OCI-LY7 (cell line): ENCODE data around the gene ENOPH1. TPM values are rescaled to one million over a fixed set of nuclear protein-coding genes. Genes with fewer than 3 reads are reported as not detected.

ENCODE experiments used
- BruUV-seq: library from RNA; stranded (reverse); fragments of 400-500 nt; replicated peaks from 2 replicates; lab custom pipeline; 2021; lab: Mats Ljungman, UMichigan
- CTCF ChIA-PET: fragments of 300-600 bp; sonication (Branson Sonifier 250); formaldehyde crosslinking; loops from one replicate; lab custom pipeline; 2022; ENCODE audit warnings: antibody characterized with exemption; ENCODE audit not compliant: unreplicated experiment; lab: Charles Lee
- POLR2A ChIA-PET: fragments of 300-600 bp; sonication (Branson Sonifier 250); formaldehyde crosslinking; loops from one replicate; lab custom pipeline; 2022; ENCODE audit warnings: antibody characterized with exemption; lab: Charles Lee
- DNase-seq: peaks from one replicate; pipeline ENCODE4 v3.0.0-alpha.2; 2015; ENCODE audit warnings: low spot score
- H2AFZ ChIP-seq: fragments of 200-600 bp; sonication (generic), shearing (Covaris generic); 2 replicates; pipeline ENCODE4 v1.6.1; 2014; ENCODE audit warnings: mild to moderate bottlenecking, antibody characterized with exemption, low read length, moderate library complexity
- H3K27ac ChIP-seq: fragments of 200-600 bp; sonication (generic); 2 replicates; pipeline ENCODE4 v1.5.1; 2014; ENCODE audit warnings: mixed run types, low read depth, mild to moderate bottlenecking, moderate library complexity, low read length, inconsistent platforms; ENCODE audit not compliant: poor library complexity, severe bottlenecking
- H3K36me3 ChIP-seq: fragments of 200-600 bp; sonication (generic); 2 replicates; pipeline ENCODE4 v1.6.1; 2014; ENCODE audit warnings: mild to moderate bottlenecking, antibody characterized with exemption, low read length, moderate library complexity, mixed read lengths; ENCODE audit not compliant: insufficient read depth
- H3K4me1 ChIP-seq: fragments of 200-600 bp; sonication (generic); 2 replicates; pipeline ENCODE4 v1.5.1; 2014; ENCODE audit warnings: mild to moderate bottlenecking, low read length; ENCODE audit not compliant: insufficient read depth, poor library complexity, severe bottlenecking
- H3K4me2 ChIP-seq: fragments of 200-600 bp; sonication (generic); 2 replicates; pipeline ENCODE4 v1.6.1; 2014; ENCODE audit warnings: mild to moderate bottlenecking, low read length
- H3K4me3 ChIP-seq: fragments of 200-600 bp; sonication (generic); 2 replicates; pipeline ENCODE4 v1.5.1; 2014; ENCODE audit warnings: mild to moderate bottlenecking, low read depth, low read length; ENCODE audit not compliant: poor library complexity, severe bottlenecking
- H3K79me2 ChIP-seq: fragments of 200-600 bp; sonication (generic); 2 replicates; pipeline ENCODE4 v1.6.1; 2016; ENCODE audit warnings: low read depth, mild to moderate bottlenecking, low read length, moderate library complexity, mixed read lengths; ENCODE audit not compliant: insufficient read depth
- H3K9me2 ChIP-seq: fragments of 200-600 bp; sonication (generic); 2 replicates; pipeline ENCODE4 v1.6.1; 2016; ENCODE audit warnings: mild to moderate bottlenecking, low read length, mixed read lengths; ENCODE audit not compliant: insufficient read depth
- H3K9me3 ChIP-seq: fragments of 200-600 bp; sonication (generic); 2 replicates; pipeline ENCODE4 v1.6.1; 2014; ENCODE audit warnings: mild to moderate bottlenecking, mixed run types, low read length, mixed read lengths
- H4K20me1 ChIP-seq: fragments of 200-600 bp; sonication (generic); 2 replicates; pipeline ENCODE4 v1.6.1; 2014; ENCODE audit warnings: mild to moderate bottlenecking, antibody characterized with exemption, low read length, moderate library complexity, mixed read lengths; ENCODE audit not compliant: insufficient read depth
- EZH2phosphoT487 ChIP-seq: fragments of 200-600 bp; sonication (generic); IDR thresholded peaks from 2 replicates; pipeline ENCODE4 v1.6.1; 2018; ENCODE audit warnings: low read depth, borderline replicate concordance, mild to moderate bottlenecking, mixed run types, antibody characterized with exemption, low read length, moderate library complexity, mixed read lengths
- intact Hi-C: fragments of 100-400 bp; cut with micrococcal nuclease; formaldehyde crosslinking; loops from one replicate; pipeline ENCODE4 v1.10.0; 2022; ENCODE audit not compliant: unreplicated experiment
- total RNA-seq, 2 experiments: library from RNA; depleted of rRNA in 1 of 2; stranded (reverse); fragments of >200 nt in 1 of 2; shearing (Covaris generic) in 1 of 2; gene quantifications; 2 replicates each; pipeline ENCODE4 v1.2.3, GENCODE V29; 2014 to 2022
- TF ChIP-seq, protein P1 (sequence below): fragments of 200-600 bp; sonication (generic); conservative IDR thresholded peaks from 2 replicates; pipeline ENCODE4 v1.5.1; 2014; ENCODE audit warnings: mild to moderate bottlenecking, antibody characterized with exemption, low read length, moderate library complexity, mixed read lengths

The ENOPH1 gene
- total RNA-seq, 2 experiments from 2014 or later: 58.7 to 70.2 TPM

DNA sequence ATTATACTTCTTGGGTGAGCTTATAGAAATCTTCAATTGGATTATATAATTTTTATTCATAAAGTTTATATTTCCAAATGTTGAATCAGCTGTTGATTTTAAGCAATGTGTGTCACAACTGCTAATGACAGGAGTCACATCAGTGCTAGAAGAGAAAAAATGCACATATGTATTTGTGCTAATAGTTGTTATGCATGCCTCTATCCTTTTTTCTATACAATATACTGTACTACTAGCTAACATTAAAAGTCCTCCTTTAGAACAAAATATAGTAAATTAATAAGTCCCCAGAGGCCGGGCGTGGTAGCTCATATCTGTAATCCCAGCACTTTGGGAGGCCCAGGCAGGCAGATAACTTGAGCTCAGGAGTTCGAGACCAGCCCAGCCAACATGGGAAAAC, 32.9 kb upstream of the ENOPH1 start:
- Histone ChIP-seq H3K4me1 (no peaks in the 10 kb centered on the region), H3K9me2 (no peaks in the 10 kb centered on the region), H4K20me1 (no peaks in the 10 kb centered on the region), H3K36me3 (no peaks in the 10 kb centered on the region), H3K4me2 (no peak overlapping the region), H3K27ac (no peak overlapping the region), H3K4me3 (no peak overlapping the region), H3K79me2 (no peaks in the 10 kb centered on the region), H2AFZ (no peak overlapping the region), H3K9me3 (no peaks in the 10 kb centered on the region)
- BruUV-seq: no TSS peak
- no peak for TF ChIP-seq EZH2phosphoT487
- TF ChIP-seq, protein P1, sequence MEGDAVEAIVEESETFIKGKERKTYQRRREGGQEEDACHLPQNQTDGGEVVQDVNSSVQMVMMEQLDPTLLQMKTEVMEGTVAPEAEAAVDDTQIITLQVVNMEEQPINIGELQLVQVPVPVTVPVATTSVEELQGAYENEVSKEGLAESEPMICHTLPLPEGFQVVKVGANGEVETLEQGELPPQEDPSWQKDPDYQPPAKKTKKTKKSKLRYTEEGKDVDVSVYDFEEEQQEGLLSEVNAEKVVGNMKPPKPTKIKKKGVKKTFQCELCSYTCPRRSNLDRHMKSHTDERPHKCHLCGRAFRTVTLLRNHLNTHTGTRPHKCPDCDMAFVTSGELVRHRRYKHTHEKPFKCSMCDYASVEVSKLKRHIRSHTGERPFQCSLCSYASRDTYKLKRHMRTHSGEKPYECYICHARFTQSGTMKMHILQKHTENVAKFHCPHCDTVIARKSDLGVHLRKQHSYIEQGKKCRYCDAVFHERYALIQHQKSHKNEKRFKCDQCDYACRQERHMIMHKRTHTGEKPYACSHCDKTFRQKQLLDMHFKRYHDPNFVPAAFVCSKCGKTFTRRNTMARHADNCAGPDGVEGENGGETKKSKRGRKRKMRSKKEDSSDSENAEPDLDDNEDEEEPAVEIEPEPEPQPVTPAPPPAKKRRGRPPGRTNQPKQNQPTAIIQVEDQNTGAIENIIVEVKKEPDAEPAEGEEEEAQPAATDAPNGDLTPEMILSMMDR: no peak
- ChIA-PET CTCF (interaction anchor here (0.5 kb wide), 1 partner anchor 403 kb away, joined by 3 read pairs; no protein-coding TSS in a partner anchor), POLR2A (interaction anchor here (0.6 to 1.2 kb wide), 4 partner anchors 9 to 418 kb away, joined by 3 to 8 read pairs (median 4); no protein-coding TSS in a partner anchor)
- intact Hi-C loops: no loop called here
- no peak for DNase-seq

DNA sequence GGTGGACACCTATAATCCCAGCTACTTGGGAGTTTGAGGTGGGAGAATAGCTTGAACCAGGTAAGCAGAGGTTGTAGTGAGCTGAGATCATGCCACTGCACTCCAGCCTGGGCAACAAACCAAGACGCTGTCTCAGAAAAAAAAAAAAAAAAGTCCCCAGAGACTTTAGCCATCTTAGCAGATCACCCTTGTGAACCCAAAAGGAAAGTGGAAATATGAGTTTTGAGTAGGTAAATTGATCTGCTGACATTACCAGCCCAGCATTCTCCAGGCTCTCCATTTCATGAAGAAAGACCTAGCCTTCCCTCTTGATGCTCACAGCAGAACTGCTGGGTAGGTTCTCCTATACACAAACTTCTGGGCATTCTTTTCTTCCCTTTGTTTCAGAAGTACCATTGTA, 32.1 kb upstream of the ENOPH1 start:
- POLR2A ChIA-PET: interaction anchor here (0.7 to 1.2 kb wide), 2 partner anchors 11 to 31 kb away, joined by 4 to 8 read pairs; no protein-coding TSS in a partner anchor

DNA sequence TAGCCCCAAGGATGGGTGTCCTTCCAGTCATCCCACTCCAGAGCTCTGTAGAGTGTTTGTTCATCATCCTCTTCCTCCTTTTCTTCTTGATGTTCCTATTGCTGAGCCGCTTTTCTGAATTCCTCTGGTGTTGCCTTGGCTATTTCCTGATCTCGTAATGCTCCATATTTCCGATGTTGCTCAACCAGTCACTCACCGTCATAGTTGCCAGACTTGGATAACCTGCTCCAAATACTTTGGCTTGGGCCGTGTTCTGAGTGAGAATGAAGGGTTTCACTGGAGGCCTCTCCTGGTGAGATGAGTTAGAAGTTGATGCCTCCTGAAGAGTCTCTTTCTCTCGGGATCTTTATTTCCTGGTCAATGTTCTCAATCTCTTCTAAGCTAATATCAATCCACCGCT, 28.8 kb upstream of the ENOPH1 start:
- no peaks in the 10 kb centered on the region for H3K79me2 ChIP-seq
- ChIA-PET POLR2A (interaction anchor here (0.5 kb wide), 1 partner anchor 13 kb away, joined by 3 read pairs; no protein-coding TSS in a partner anchor), CTCF (no interaction called here)
- no peak overlapping the region for H2AFZ ChIP-seq
- BruUV-seq: no TSS peak
- H3K9me3 ChIP-seq: no peaks in the 10 kb centered on the region
- TF ChIP-seq EZH2phosphoT487: no peak
- H3K36me3 ChIP-seq: no peaks in the 10 kb centered on the region
- H3K4me3 ChIP-seq: no peak overlapping the region
- no peaks in the 10 kb centered on the region for H4K20me1 ChIP-seq
- no peaks in the 10 kb centered on the region for H3K9me2 ChIP-seq
- no peaks in the 10 kb centered on the region for H3K4me1 ChIP-seq
- no peak overlapping the region for H3K27ac ChIP-seq
- DNase-seq: no peak
- intact Hi-C loops: no loop called here
- no peak overlapping the region for H3K4me2 ChIP-seq

More for the DNA sequence above, 32.1 kb upstream of the ENOPH1 start:
- no peak overlapping the region for H3K4me2 ChIP-seq
- DNase-seq: no peak
- CTCF ChIA-PET: no interaction called here
- H2AFZ ChIP-seq: no peak overlapping the region
- no peaks in the 10 kb centered on the region for H3K9me2 ChIP-seq
- no TSS peak for BruUV-seq
- no peaks in the 10 kb centered on the region for H3K4me1 ChIP-seq
- H4K20me1 ChIP-seq: no peaks in the 10 kb centered on the region
- no peak overlapping the region for H3K27ac ChIP-seq
- no peak overlapping the region for H3K4me3 ChIP-seq
- TF ChIP-seq, protein P1: no peak
- TF ChIP-seq EZH2phosphoT487: no peak
- H3K9me3 ChIP-seq: no peaks in the 10 kb centered on the region
- intact Hi-C loops: no loop called here
- no peaks in the 10 kb centered on the region for H3K36me3 ChIP-seq
- no peaks in the 10 kb centered on the region for H3K79me2 ChIP-seq
